Gastrocnemius medialis (tissue), 4 donors: Measurements from ENCODE around the gene CYP2A6.

Source experiments
- POLR2A ChIP-seq, 2 donors: fragments of 450-650 bp; IDR thresholded peaks; one replicate each; pipeline ENCODE4 v1.6.1; 2017; ENCODE audit warnings: antibody characterized with exemption in 2 of 2, mild to moderate bottlenecking in 2 of 2, moderate library complexity in 2 of 2
- TF ChIP-seq, protein P1 (sequence below), 5 experiments: fragments of 450-650 bp in 3 of 5; fragments of 200-600 bp in 2 of 5; sonication (generic) in 2 of 5; IDR thresholded peaks in 4 of 5; conservative IDR thresholded peaks in 1 of 5; 1 replicate in 4 of 5; 2 replicates in 1 of 5; pipeline ENCODE4 v1.5.1; 2016 to 2019; ENCODE audit warnings: antibody characterized with exemption in 5 of 5, mild to moderate bottlenecking in 3 of 5, moderate library complexity in 3 of 5

DNA sequence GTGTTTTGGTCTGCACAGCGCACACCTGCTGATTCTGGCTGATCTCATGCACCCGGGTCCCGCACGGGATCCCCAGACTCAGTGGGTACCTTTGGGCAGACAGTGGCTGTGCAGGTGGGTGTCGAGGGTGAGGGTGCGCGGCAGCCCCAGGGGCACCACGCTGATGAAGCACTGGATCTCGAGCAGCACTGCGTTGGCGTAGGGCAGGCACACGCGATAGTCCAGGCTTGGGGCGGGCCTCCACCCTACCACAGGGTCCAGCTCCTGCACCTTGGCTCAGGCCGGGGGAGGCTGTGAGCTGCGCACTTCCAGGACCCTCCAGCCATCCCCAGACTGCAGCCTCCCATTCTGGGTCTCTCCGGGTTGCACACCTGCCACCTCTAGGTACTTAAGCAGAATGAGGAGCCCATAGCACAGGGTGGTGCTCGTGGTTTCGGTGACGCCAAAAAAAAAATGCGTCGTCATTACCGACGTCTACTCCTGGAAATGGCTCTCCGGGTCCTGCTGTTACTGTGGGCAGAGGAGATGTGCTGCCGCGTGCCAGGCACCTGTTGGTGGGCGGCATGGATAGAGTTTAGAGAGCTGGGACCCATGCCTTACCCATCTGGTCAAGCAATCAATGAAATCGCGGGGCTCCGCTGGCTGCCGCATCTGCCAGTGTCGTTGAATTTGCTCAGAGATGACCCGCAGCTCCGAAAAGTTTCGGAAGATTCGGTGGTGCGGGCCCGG is 40.7 kb downstream of the CYP2A6 start:
- TF ChIP-seq, protein P1, sequence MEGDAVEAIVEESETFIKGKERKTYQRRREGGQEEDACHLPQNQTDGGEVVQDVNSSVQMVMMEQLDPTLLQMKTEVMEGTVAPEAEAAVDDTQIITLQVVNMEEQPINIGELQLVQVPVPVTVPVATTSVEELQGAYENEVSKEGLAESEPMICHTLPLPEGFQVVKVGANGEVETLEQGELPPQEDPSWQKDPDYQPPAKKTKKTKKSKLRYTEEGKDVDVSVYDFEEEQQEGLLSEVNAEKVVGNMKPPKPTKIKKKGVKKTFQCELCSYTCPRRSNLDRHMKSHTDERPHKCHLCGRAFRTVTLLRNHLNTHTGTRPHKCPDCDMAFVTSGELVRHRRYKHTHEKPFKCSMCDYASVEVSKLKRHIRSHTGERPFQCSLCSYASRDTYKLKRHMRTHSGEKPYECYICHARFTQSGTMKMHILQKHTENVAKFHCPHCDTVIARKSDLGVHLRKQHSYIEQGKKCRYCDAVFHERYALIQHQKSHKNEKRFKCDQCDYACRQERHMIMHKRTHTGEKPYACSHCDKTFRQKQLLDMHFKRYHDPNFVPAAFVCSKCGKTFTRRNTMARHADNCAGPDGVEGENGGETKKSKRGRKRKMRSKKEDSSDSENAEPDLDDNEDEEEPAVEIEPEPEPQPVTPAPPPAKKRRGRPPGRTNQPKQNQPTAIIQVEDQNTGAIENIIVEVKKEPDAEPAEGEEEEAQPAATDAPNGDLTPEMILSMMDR (IDR thresholded peaks at IDR 0.05 in 4 of 5, conservative IDR thresholded peaks at IDR 0.05 in 1 of 5): no peak
- TF ChIP-seq POLR2A (IDR thresholded peaks at IDR 0.05): no peak
